CD4-positive, alpha-beta T cell treated with Interleukin-4 for 1 hour (primary cell): Measurements from ENCODE around the gene SLC25A17.
"Not testable (repeated sequence)": the region's sequence is repeated elsewhere in the genome, so short reads cannot be mapped to it uniquely, and the experiment has no call there.

Experiments used
- DNase-seq, 2 donors: peaks; one replicate each; pipeline ENCODE4 v3.0.0-alpha.2; 2020 to 2022

The SLC25A17 gene

GRCh38 chr22:40818747-40819598, at the start of gene SLC25A17:
TSS of gene SLC25A17 (minus strand) at chr22:40819346. CDS start at chr22:40819248, 98 bp downstream.
- DNase-seq, result peak; percentile 84 to 89

GRCh38 chr22:40868379-40868778, 49.2 kb upstream of the SLC25A17 start:
- DNase-seq, result not testable (repeated sequence)

GRCh38 chr22:40867109-40867508, 48.0 kb upstream of the SLC25A17 start:
- DNase-seq, result no peak

- no peak for DNase-seq
Measured at GRCh38 chr22:40862537-40862936, 43.4 kb upstream of the SLC25A17 start.

GRCh38 chr22:40862013-40862412, 42.9 kb upstream of the SLC25A17 start, which contains the start of gene DNAJB7:
TSS of gene DNAJB7 (minus strand) at chr22:40862113. CDS start at chr22:40861994, 119 bp downstream.
- DNase-seq, result no peak

GRCh38 chr22:40857309-40857855, 38.2 kb upstream of the SLC25A17 start:
- no peak for DNase-seq

GRCh38 chr22:40856513-40857308, 37.6 kb upstream of the SLC25A17 start, which contains the start of the genes ST13 and XPNPEP3:
TSS of gene ST13 (minus strand) at chr22:40856639. CDS start at chr22:40856540, 99 bp downstream.
TSS of gene XPNPEP3 (plus strand) at chr22:40857148. CDS start at chr22:40857182, 34 bp downstream.
- DNase-seq, result peak; percentile 97

- peak in 1 of 2 donors; percentile 21 for DNase-seq
Measured at GRCh38 chr22:40855979-40856512, 36.9 kb upstream of the SLC25A17 start.

- DNase-seq, result peak in 1 of 2 donors; percentile 8
Measured at GRCh38 chr22:40855071-40855978, 36.2 kb upstream of the SLC25A17 start.

GRCh38 chr22:40853961-40854360, 34.8 kb upstream of the SLC25A17 start:
- DNase-seq, result no peak

GRCh38 chr22:40853333-40853732, 34.2 kb upstream of the SLC25A17 start:
- DNase-seq, result no peak

- not testable (repeated sequence) for DNase-seq
Measured at GRCh38 chr22:40845816-40846215, 26.7 kb upstream of the SLC25A17 start.

- DNase-seq, result no peak
Measured at GRCh38 chr22:40844951-40845350, 25.8 kb upstream of the SLC25A17 start.

GRCh38 chr22:40838486-40838885, 19.3 kb upstream of the SLC25A17 start:
- no peak for DNase-seq

GRCh38 chr22:40834619-40835018, 15.5 kb upstream of the SLC25A17 start:
- DNase-seq, result no peak

GRCh38 chr22:40829131-40829530, 10.0 kb upstream of the SLC25A17 start:
- DNase-seq, result no peak

GRCh38 chr22:40826984-40827741, 8.0 kb upstream of the SLC25A17 start:
- DNase-seq, result no peak

- not testable (repeated sequence) for DNase-seq
Measured at GRCh38 chr22:40826292-40826691, 7.1 kb upstream of the SLC25A17 start.

GRCh38 chr22:40823426-40823825, 4.3 kb upstream of the SLC25A17 start:
- DNase-seq, result no peak

GRCh38 chr22:40819599-40820140, 524 bp upstream of the SLC25A17 start:
- no peak for DNase-seq
